H4 (cell line): ENCODE data around the gene ZNF541. TPM values are rescaled to one million over a fixed set of nuclear protein-coding genes. Genes with fewer than 3 reads are reported as not detected.

ENCODE experiments used
- DNase-seq: peaks from one replicate; pipeline ENCODE4 v3.0.0-alpha.2; 2015; ENCODE audit warnings: low spot score
- total RNA-seq: library from RNA; depleted of rRNA; stranded (reverse); fragments of >200 nt; shearing (Covaris generic); gene quantifications from 2 replicates; pipeline ENCODE4 v1.2.3, GENCODE V29; 2014; rRNA removed

Gene ZNF541
- total RNA-seq, 1 experiment from 2014 or later, result not detected

DNA sequence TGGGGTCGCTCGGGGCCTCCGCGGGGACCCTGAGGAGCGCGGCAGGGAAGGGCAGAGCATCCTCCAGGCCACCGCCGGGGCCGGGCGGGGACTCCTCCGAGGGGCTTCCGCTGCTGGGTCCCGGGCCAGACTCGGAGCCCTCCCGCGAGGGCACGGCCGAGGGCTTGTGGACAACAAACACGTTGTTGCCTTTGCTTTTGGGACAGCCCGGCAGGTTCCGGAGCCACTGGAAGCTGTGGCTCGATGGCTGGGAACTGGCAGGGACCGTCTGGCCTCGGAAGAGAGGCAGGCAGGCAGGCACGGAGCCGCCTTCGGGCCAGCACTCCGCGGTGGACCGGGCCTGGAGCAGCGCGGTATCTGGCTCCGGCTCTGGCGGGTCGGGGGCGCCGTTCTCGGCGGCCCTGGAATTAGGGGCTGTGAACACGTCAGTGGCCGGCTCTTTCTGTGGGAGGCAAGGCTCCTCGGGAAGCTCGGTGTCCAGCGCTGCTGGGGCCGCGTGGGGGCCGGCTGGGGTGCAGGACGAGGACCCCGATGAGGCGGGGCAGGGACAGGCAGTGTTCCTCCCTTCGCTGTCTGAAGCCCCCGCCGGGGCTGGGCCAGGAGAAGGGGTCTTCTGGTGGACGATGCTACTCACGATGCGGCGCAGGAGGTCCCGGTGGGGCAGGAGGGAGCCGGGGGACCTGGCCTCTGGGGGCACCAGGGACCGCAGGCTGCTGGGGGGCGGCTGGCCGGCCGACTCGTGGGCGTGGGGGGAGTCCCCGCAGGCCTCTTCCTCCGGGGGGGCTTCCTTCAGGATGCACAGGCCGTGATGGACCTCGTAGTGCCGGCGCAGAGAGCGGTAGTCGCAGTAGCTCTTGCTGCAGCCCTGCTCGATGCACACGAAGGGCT, 27.6 kb downstream of the ZNF541 start:
- DNase-seq, result no peak

DNA sequence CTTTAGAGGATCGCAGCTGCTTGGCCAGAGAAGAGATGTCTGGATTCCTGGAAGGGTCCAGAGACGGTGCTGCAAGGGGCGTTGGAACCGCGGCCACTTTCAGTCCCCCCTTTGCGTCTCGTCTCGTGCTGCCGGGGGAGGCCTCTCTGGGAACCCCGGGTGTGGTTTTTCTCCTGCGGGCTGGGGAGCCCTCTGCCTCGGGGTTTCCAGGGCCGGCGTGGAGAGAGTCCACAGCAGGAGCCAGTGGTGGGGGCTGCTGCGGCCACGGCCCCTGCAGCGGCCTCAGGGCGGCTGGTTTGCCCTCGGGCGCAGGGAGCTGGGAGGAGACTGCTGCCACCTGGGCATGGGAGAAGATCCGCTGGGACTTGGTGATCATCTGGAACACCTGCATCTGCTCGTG, 28.5 kb downstream of the ZNF541 start:
- DNase-seq, result no peak

DNA sequence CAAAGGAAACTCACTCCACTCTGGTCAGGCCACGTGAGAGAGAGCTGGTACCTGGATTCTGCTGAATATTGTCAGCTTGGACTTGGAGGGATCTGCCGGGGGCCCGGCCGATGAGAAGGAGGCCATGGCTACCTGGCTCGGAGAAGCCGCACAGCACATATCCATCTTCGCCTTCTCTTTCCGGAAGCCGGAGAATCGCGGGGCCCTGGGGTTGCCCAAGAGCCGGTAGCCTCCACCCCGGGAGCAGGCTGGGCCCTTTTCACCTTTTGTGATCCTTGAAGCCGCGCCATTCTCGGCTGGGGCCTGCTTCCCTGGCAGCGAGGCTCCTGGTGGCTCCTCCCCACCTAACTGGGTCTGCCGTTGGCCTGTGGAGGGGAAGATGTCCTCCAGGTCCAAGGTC, 28.9 kb downstream of the ZNF541 start:
- DNase-seq, result no peak

DNA sequence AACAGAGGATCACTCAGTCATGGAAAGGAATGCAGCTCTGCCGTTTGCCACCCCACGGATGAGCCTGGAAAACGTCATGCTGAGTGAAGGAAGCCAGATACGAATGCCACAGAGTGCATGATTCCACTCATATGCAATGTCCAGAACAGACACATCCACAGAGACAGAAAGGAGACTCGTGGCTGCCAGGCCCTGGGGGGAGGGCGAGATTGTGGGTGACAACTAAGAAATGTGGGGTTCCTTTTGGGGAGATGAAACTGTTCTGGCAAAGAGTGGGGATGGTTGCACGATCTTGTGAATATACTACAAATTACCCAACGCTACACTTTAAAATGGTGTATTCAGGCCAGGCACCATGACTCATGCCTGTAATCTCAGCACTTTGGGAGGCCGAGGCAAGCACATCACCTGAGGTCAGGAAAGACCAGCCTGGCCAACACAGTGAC, 30.9 kb downstream of the ZNF541 start:
- no peak for DNase-seq

DNA sequence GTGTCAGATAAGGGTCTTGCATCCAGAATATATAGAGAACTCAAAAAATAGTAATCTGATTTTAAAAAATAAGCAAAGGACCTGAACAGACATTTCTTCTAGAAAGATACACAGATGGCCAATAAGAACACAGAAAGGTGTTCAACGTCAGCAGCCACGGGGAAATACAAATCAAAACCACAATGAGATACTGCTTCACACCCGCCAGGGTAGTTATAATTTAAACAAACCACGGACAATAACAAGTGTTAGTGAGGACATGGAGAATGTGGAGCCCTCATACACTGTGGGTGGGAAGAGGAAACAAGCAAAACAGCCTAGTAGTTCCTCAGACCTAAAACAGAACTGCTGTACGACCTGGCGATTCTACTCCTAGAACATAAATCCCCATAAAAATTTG, 31.4 kb downstream of the ZNF541 start:
- DNase-seq, result no peak

DNA sequence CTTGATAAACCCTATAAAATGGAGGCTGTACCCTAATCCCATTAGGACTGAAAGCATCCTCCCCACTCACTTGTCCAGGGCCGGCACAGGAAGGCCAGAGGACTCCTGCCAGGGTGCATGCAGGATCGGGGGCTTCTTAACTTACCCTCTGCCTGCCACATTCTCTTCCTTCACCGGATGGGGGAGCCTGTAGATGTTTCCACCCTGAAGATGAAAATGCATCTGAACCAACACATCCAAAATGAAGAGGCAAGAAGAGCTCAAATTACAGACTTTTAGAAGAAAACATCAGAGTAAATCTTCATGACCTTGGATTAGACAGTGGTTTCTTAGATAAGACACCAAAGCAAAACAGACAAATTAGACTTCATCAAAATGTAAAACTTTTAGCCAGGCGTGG, 32.2 kb downstream of the ZNF541 start:
- DNase-seq, result no peak

DNA sequence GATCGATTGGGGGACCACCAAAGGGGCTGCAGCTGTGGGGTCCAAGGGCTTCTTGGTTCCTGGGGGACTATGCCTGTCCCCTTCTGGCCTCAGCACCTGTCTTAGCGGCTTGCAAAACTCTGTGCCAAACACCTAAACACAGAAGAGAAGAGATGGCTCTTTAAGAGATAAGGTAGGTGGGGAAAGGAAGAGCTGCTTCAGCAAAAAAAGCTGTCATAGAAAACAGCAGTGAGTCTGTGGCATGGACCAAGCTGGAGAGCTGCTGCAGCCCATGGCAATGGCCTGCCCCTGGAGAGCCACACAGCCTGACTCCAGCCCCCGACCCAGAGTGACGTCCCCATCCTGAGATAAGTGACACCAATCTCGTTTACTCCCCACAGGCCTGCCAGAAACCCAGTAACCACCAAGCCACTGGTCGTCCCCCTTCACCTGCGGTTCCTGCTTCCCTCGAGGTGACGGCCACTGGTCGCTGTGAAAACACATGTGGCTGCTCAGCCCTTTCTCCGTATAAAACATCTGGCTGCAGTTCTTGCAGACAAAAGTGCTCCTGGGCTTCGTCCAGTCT, 33.1 kb downstream of the ZNF541 start:
- no peak for DNase-seq

DNA sequence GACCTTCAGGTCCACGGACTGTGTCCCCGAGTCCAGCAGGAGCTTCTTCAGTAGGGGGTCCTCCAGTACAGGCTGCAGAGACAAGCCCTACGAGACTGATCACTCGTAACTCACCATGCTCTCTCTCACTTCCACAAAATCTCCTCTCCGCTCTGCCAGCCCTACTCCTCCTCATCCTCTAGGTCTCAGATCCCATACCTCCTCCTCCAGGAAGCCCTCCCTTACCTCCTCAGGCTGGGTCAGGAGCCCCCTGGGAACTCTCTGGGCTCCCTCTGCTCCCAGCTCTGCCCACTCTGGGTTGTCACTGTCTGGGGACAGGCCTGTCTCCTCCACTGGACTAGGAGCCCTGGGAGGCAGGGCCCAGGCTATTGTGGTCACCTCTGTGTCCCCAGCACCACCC, 34.1 kb downstream of the ZNF541 start:
- no peak for DNase-seq

DNA sequence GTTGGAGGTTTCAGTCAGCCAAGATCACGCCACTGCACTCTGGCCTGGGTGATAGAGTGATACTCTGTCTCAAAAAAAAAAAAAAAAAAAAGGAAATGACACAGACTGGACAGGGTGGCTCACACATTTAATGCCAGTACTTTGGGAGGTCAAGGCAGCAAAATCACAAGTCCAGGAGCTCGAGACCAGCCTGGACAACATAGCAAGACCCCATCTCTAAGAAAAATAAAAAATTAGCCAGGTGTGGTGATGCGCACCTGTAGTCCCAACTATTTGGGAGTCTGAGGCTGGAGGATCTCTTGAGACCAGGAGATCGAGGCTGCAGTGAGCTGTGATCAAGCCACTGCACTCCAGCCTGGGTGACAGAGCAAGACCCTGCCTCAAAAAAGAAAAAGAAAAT, 35.5 kb downstream of the ZNF541 start:
- DNase-seq, result no peak

DNA sequence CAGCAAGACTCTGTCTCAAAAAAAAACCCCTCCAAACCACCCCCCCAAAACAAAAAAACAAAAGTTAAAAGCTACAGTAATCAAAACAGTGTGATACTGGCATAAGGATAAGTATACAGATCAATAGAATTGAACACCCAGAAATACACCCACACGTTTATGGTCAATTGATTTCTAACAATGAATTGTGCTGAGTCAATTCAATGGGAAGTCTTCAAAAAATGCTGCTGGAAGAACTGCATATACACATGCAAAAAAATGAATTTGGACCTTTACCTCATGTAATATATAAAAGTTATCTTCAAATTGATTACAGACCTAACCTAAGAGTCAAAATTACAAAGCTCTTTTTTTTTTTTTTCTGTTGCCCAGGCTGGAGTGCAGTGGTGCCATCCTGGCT, 38.3 kb downstream of the ZNF541 start:
- no peak for DNase-seq

DNA sequence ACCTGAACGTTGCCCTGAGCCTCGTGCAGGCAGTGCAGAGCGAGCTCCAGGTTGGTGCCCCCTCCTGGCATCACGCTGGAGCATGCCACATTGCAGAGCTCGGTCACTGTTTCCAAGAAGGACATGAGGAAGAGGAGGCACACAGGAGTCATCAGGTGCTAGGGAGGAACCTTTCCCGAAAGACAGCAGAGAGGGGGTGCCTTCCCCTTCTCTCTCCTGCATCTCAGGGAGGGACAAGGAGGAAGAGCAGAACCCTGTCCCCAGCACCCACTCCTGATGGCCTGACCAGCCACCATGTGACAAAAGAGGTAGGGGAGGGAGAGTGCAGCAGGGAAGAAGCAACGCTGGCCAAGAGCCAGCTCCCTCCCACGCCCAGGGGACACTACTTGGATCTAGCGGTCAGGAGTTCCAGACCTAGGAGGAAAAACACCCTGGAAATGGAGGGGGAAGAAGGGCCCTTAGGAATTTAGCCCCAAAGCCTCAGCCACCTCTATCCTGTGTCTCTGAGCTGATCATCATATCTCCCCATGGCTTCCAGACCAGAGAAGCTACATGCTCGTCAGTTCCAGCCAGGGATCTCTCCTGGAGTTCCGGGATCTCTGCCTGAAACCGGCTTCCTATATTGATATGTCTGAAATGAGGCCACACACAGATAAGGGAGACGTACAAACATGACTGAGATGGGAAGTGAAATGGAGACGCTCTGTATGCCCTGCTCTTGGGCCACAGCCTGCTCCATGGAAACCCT, 41.1 kb downstream of the ZNF541 start:
- no peak for DNase-seq

DNA sequence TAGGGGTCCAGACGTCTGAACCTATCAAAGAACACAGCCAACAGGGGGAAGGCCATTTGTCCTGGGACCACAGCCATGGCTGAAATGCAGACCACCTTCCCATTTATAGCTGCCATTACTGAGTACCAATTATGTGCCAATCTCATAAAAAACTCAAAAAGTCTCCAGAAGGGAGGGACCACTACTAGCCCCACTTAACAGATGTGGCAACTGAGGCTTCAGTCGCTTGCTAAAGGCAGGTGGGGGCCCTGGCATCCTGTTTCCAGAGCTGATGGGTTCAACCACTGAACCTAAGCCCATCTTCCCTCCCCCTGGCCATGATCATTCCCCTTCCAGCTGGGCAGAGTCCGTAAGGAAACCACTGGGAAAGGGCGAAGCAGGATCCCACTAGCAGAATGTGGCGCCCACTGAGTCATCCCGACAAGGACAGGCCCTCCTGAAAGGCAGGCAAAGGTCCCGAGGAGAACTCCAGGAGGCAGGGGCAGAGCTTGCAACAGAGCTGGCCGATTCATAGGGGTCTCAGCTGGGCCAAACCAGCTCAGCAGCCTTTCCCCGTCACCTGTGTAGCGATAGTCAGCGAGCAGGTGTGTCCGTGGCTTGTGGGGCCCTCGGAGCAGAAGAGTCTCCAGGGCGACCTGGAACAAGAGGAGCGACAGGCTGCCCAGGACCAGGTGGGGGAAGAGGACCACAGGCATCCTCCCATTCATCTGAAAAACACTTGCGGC, 43.8 kb downstream of the ZNF541 start:
- no peak for DNase-seq

DNA sequence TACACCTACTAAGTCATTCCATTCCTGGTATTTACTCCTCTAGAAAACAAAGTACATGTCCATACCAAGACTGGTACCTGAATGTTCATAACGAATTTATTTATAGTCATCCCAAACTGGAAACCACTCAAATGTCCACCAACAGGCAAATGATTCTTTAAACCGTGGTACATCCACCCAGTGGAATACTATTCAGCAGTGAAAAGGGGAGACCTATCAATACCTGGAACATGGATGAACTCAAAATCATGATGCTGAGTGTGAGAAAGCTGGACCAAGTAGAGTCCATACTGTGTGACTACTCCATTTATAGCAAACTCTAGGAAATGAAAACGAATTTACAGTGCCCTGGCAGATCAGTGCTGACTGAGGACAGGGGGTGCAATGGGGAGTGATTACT, 46.1 kb downstream of the ZNF541 start:
- DNase-seq, result no peak

DNA sequence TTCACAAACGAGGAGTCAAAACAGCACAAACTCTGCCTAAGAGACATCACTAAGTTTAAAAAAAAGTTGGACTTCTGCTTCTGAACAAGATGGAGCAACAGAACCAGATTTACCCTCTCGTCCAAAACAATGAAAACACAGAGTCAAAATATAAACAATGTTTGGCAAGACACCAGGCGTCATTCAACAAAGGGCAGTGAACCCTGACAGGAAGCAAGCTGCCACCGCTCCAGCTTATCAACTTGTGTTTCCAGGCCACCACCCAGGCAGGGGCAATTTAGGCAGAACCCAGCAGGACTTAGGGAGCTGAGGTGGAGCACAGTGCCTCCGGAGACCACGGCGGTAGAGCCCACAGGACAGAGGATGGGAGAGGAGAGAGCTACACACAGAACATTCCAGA, 49.5 kb downstream of the ZNF541 start:
- DNase-seq, result peak; percentile 45

Other genes starting within 250 kb of the ZNF541 start
- 0.08 TPM in 1 of 2 replicates, not detected in the other for gene C5AR2, start 241.0 kb downstream of the ZNF541 start, total RNA-seq
- 7.3 and 8.0 TPM in 2 replicates for gene DHX34, start 223.8 kb downstream of the ZNF541 start, total RNA-seq
- gene MEIS3, start 153.6 kb downstream of the ZNF541 start, total RNA-seq, result 45.8 and 52.2 TPM in 2 replicates
- gene SLC8A2, start 101.3 kb downstream of the ZNF541 start, total RNA-seq, result 0.19 TPM in 1 of 2 replicates, not detected in the other
- 9.2 and 10.6 TPM in 2 replicates for gene KPTN, start 88.9 kb downstream of the ZNF541 start, total RNA-seq
- 125 and 135 TPM in 2 replicates for gene NAPA, start 58.1 kb downstream of the ZNF541 start, total RNA-seq
- 2.6 and 10.6 TPM in 2 replicates for gene BICRA, start 36.0 kb upstream of the ZNF541 start, total RNA-seq
- 16.9 and 19.9 TPM in 2 replicates for gene EHD2, start 140.3 kb upstream of the ZNF541 start, total RNA-seq
- 52.2 and 67.8 TPM in 2 replicates for gene NOP53, start 172.4 kb upstream of the ZNF541 start, total RNA-seq
- gene SELENOW, start 205.6 kb upstream of the ZNF541 start, total RNA-seq, result 373 and 500 TPM in 2 replicates
- not detected in 2 replicates for gene TPRX1, start 231.4 kb upstream of the ZNF541 start, total RNA-seq
- not detected in 2 replicates for gene CRX, start 248.8 kb upstream of the ZNF541 start, total RNA-seq